ENCODE data around the gene RRN3.
"Not testable (repeated sequence)": the region's sequence is repeated elsewhere in the genome, so short reads cannot be mapped to it uniquely, and the experiment has no call there.

Gene RRN3

DNA sequence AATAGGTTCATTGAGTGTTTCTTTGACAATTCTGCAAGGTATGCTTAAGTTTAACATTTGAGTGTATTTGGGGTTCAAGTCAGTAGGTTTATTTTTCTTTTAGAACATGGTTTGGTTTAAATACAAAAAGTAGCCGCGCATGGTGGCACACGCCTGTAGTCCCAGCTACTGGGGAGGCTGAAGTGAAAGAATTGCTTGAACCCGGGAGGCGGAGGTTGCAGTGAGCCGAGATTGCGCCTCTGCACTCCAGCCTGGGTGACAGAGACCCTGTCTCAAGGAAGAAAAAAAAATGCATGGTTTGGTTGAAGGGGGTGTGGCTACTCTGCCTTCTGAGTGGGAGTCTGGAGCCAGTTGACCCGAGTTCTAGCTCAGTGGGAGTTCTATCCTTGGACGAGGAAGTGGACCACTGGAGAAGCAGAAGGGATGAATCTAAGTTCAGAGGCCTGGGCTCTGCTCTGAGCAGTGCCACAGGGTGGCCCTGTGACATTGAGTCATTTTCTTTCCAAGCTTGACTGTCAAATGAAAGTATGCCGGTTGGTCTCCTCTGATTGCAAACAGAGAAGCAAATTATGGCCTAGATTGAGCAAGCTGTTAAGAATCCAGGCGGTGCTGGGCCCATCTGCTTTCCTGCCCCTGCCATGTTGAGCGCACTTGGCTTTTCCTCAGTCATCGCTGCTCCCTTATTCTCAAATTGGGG lies 70.5 kb downstream of the RRN3 start:
- H3K9me3 ChIP-seq (ENCODE audit: control insufficient read depth, insufficient read depth, low read length); H3K4me1 ChIP-seq (ENCODE audit: control insufficient read depth, insufficient read depth, low read length); H3K27ac ChIP-seq (ENCODE audit: low read depth, low read length); H3K9ac ChIP-seq (ENCODE audit: low read depth, low read length); H3K4me3 ChIP-seq (ENCODE audit: low read depth, low read length); H3K27me3 ChIP-seq (ENCODE audit: control insufficient read depth, insufficient read depth, low read length): not testable (repeated sequence)
- peaks cover 20% of the 10 kb centered on the region for H3K36me3 ChIP-seq (ENCODE audit: control insufficient read depth, insufficient read depth, low read length)

DNA sequence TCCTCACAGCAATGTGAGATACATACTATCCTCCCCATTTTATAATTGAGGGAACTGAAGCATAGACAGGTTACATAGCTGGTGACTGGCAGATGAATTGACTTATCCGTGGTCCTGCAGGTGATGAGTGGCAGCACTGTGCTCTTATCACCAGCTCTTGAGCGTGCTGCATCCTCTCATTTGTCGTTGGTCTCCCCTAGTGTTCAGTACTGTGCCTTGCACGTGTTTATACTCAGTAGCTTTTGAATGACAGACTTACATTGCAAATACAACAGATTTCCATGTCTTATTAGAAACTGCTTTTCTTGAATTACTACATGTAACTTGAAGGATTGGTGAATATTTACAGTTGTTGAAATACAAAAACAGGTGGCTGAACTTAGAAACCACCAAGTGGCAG lies 71.9 kb downstream of the RRN3 start:
- H3K27ac ChIP-seq (ENCODE audit: low read depth, low read length); H3K4me1 ChIP-seq (ENCODE audit: control insufficient read depth, insufficient read depth, low read length); H3K9me3 ChIP-seq (ENCODE audit: control insufficient read depth, insufficient read depth, low read length); H3K9ac ChIP-seq (ENCODE audit: low read depth, low read length); H3K4me3 ChIP-seq (ENCODE audit: low read depth, low read length); H3K27me3 ChIP-seq (ENCODE audit: control insufficient read depth, insufficient read depth, low read length): not testable (repeated sequence)
- H3K36me3 ChIP-seq (ENCODE audit: control insufficient read depth, insufficient read depth, low read length), result peaks cover 20% of the 10 kb centered on the region

DNA sequence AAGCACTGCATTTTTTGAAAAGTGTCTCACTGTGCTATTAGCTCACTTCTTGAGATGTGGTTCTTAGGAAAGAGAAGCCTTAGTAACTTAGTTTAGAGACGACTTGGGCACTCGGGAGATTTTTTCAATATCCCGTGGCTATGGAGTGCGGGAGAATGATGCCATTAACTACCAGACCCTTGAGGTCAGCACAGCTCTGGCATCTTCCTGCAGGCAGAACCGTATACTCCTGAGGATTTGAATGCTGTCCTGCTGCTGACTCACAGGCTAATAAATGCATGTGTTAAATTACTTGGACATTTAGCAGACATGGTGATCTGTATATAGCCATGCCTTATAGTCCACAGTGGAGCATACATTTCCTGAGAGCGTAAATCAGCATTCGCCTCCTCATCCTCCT lies 72.6 kb downstream of the RRN3 start:
- H3K9ac ChIP-seq (ENCODE audit: low read depth, low read length); H3K4me3 ChIP-seq (ENCODE audit: low read depth, low read length); H3K9me3 ChIP-seq (ENCODE audit: control insufficient read depth, insufficient read depth, low read length); H3K27ac ChIP-seq (ENCODE audit: low read depth, low read length); H3K27me3 ChIP-seq (ENCODE audit: control insufficient read depth, insufficient read depth, low read length); H3K4me1 ChIP-seq (ENCODE audit: control insufficient read depth, insufficient read depth, low read length): not testable (repeated sequence)
- peaks cover 24% of the 10 kb centered on the region for H3K36me3 ChIP-seq (ENCODE audit: control insufficient read depth, insufficient read depth, low read length)

DNA sequence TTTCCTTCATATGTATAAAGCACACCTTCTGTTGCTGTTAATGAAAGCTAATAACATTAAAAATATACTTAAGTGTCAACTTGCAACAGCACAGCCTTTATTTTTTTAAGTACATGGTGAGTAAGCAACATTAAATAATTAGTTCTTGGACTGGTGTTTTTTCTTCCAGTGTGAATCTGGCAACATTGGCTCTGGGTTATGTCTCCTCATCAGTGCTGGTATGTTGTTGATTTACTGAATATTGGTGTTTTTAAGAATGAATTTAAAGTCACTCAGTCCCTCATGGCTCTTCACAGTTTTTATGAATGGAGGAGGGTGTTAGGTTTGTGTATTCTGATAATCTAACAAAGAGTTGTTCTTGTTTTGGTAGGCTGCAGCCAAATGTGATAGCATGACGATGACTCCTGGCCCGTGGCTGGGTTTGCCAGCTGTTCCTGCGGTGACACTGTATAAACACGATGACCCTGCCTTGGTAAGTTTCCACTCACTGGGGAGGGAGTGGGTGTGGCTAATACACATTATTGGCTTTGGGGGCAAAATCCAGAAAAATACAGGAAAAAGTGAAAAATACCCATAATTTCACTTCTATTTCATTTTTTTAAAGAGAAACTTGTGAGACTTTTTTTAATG lies 77.0 kb downstream of the RRN3 start:
- not testable (repeated sequence) for H3K4me3 ChIP-seq (ENCODE audit: low read depth, low read length); H3K27ac ChIP-seq (ENCODE audit: low read depth, low read length); H3K9ac ChIP-seq (ENCODE audit: low read depth, low read length); H3K4me1 ChIP-seq (ENCODE audit: control insufficient read depth, insufficient read depth, low read length); H3K27me3 ChIP-seq (ENCODE audit: control insufficient read depth, insufficient read depth, low read length); H3K9me3 ChIP-seq (ENCODE audit: control insufficient read depth, insufficient read depth, low read length)
- peaks cover 16% of the 10 kb centered on the region for H3K36me3 ChIP-seq (ENCODE audit: control insufficient read depth, insufficient read depth, low read length)

DNA sequence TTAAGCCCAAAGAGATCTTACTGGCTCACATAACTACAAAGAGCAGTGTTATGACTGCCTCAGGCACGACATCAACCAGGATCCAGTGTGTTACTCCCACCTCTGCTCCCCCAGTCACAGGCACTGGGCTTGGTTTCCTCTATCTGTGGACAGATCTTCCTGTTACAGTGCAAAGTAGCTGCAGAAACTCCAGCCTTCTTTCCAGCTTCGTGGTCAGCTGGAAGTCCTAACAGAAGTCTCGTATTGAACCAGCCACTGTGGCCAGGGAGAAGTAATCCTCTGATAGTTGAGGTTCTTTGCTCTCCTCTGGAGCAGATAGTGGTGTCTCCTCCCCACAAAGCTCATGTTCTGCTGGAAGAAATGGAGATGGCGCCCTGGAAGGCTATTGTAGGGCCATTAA lies 77.7 kb downstream of the RRN3 start:
- not testable (repeated sequence) for H3K9me3 ChIP-seq (ENCODE audit: control insufficient read depth, insufficient read depth, low read length); H3K4me3 ChIP-seq (ENCODE audit: low read depth, low read length); H3K4me1 ChIP-seq (ENCODE audit: control insufficient read depth, insufficient read depth, low read length); H3K27me3 ChIP-seq (ENCODE audit: control insufficient read depth, insufficient read depth, low read length); H3K27ac ChIP-seq (ENCODE audit: low read depth, low read length); H3K9ac ChIP-seq (ENCODE audit: low read depth, low read length)
- H3K36me3 ChIP-seq (ENCODE audit: control insufficient read depth, insufficient read depth, low read length), result peaks cover 15% of the 10 kb centered on the region

DNA sequence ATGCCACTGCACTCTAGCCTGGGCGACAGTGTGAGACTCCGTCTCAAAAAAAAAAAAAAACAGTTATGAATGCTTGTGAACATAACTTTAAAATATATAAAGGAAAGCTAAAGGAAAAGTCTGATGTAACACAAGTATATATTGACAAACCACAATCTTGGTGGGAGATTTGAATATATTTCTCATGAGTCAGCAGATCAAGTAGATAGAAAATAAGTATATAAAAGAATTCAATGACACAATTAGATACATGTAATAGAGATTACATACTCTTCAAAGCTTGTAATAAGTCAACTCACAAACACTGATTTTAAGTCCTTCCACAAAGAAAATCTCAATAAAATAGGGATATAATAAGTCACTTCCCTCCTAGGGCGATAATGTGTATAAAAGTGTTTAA lies 78.4 kb downstream of the RRN3 start:
- not testable (repeated sequence) for H3K9ac ChIP-seq (ENCODE audit: low read depth, low read length); H3K4me3 ChIP-seq (ENCODE audit: low read depth, low read length); H3K4me1 ChIP-seq (ENCODE audit: control insufficient read depth, insufficient read depth, low read length); H3K27ac ChIP-seq (ENCODE audit: low read depth, low read length); H3K9me3 ChIP-seq (ENCODE audit: control insufficient read depth, insufficient read depth, low read length); H3K27me3 ChIP-seq (ENCODE audit: control insufficient read depth, insufficient read depth, low read length)
- H3K36me3 ChIP-seq (ENCODE audit: control insufficient read depth, insufficient read depth, low read length), result peaks cover 20% of the 10 kb centered on the region

DNA sequence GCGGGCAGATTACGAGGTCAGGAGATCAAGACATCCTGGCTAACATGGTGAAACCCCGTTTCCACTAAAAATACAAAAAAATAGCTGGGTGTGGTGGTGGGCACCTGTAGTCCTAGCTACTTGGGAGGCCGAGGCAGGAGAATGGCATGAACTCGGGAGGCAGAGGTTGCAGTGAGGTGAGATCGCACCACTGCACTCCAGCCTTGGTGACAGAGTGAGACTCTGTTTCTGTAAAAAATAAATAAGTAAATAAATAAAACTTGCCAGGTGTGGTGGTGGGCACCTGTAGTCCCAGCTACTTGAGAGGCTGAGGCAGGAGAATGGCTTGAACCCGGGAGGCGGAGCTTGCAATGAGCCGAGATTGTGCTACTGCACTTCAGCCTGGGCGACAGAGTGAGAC lies 81.1 kb downstream of the RRN3 start:
- not testable (repeated sequence) for H3K9ac ChIP-seq (ENCODE audit: low read depth, low read length); H3K4me1 ChIP-seq (ENCODE audit: control insufficient read depth, insufficient read depth, low read length); H3K4me3 ChIP-seq (ENCODE audit: low read depth, low read length); H3K27me3 ChIP-seq (ENCODE audit: control insufficient read depth, insufficient read depth, low read length); H3K9me3 ChIP-seq (ENCODE audit: control insufficient read depth, insufficient read depth, low read length); H3K27ac ChIP-seq (ENCODE audit: low read depth, low read length)
- peaks cover 27% of the 10 kb centered on the region for H3K36me3 ChIP-seq (ENCODE audit: control insufficient read depth, insufficient read depth, low read length)
